ENCODE data around the gene OR2V1. TPM values are rescaled to one million over a fixed set of nuclear protein-coding genes. Genes with fewer than 3 reads are reported as not detected.
"Not testable (repeated sequence)": the region's sequence is repeated elsewhere in the genome, so short reads cannot be mapped to it uniquely, and the experiment has no call there.

OR2V1 gene
- total RNA-seq, 6 donors from 2014 or later = not detected

DNA sequence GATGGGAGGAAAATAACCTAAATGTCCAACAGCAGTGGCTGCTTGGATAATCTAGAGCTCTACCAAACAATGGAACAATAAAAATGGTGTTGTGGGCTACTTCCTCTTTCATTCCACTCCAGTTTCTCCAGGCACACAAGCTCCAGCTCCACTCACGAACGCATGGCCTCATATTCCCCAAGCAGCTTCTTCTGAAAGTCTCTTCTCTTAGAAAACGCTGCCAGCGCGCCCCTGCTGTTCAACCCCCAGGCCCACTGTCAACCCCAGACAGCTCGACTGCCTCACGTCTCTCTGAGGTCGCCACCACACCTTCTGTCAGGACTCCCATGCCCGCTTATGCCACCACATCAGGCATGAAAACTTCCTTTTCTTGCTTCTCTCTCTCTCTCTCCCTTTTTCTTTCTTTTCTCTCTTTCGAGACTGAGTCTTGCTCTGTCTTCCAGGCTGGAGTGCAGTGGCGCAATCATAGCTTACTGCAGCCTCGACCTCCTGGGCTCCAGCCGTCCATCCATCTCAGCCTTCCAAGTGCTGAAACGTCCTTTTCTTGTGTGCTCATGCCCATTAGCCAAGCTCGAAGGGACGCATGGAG lies 32.6 kb upstream of the OR2V1 start:
- WGBS, 2 donors = 40 to 47% methylated on average over 16 of the region's 16 CpGs
- no peaks in the 10 kb centered on the region for H3K9me3 ChIP-seq
- H3K36me3 ChIP-seq = no peaks in the 10 kb centered on the region
- TF ChIP-seq EP300 (IDR thresholded peaks at IDR 0.05) (no peak), POLR2AphosphoS5 (IDR thresholded peaks at IDR 0.05) (no peak), CTCF (IDR thresholded peaks at IDR 0.05) (no peak), POLR2A (IDR thresholded peaks at IDR 0.05) (no peak)
- DNase-seq (no peak), ATAC-seq (ENCODE audit: low FRiP score in 2 of 2) (no peak)
- no peak overlapping the region for H3K4me3 ChIP-seq
- H3K27me3 ChIP-seq = peaks cover 0 to 8% (median 0%) of the 10 kb centered on the region in 4 donors
- peaks cover 0 to 18% (median 3%) of the 10 kb centered on the region in 4 donors for H3K4me1 ChIP-seq
- H3K27ac ChIP-seq = no peak overlapping the region

DNA sequence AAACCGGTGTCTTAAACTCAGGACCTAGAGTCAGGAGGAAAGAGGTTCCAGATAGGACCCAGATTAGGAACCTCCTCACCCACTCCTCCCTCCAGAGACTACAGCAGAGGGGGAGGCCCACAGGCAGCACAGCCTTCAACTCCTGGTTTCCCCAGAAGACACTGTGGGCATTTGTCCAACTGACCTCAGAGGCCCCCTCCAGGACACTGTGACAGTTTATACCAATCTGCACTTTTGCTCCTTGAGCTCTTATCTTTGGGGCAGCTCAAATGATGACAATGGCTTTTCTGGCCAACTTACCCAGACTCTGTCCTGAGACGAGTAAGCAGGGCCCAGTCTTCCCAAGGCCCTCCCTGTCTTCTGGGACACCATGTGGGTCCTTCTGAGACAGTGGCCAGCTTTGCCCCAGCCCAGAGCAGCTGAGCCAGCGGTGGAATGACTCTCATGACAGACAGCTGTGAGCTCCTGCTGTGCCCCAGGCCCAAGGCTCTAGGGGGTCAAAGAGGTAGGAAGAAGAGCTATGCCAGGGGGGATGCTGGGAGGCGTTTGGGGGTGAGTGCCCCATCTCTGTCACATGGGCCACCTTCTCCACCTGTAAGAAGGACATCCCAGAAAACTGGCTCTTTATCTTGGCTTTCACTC lies 30.7 kb upstream of the OR2V1 start:
- H3K9me3 ChIP-seq = no peaks in the 10 kb centered on the region
- H3K27ac ChIP-seq = no peak overlapping the region
- WGBS, 2 donors = 68 to 69% methylated on average over 4 of the region's 4 CpGs
- H3K27me3 ChIP-seq = peaks cover 0 to 5% (median 0%) of the 10 kb centered on the region in 4 donors
- no peaks in the 10 kb centered on the region for H3K36me3 ChIP-seq
- DNase-seq = no peak
- H3K4me3 ChIP-seq = no peak overlapping the region
- TF ChIP-seq CTCF (IDR thresholded peaks at IDR 0.05) = no peak
- TF ChIP-seq POLR2A (IDR thresholded peaks at IDR 0.05) = no peak
- no peak for TF ChIP-seq POLR2AphosphoS5 (IDR thresholded peaks at IDR 0.05)
- no peak for TF ChIP-seq EP300 (IDR thresholded peaks at IDR 0.05)
- peaks cover 0 to 18% (median 3%) of the 10 kb centered on the region in 4 donors for H3K4me1 ChIP-seq
- no peak for ATAC-seq (ENCODE audit: low FRiP score in 2 of 2)

GRCh38 chr5:181160755-181161533 lies 30.0 kb upstream of the OR2V1 start:
- not testable (repeated sequence) for H3K4me3 ChIP-seq, H3K9me3 ChIP-seq, DNase-seq, H3K27ac ChIP-seq, H3K27me3 ChIP-seq, H3K36me3 ChIP-seq
- H3K4me1 ChIP-seq = peaks cover 0 to 18% (median 3%) of the 10 kb centered on the region in 4 donors
- 23 to 34% methylated on average over 8 to 11 of the region's 48 CpGs for WGBS, 2 donors
- peak in 1 of 2 donors; percentile 13 for ATAC-seq (ENCODE audit: low FRiP score in 2 of 2)

- TF ChIP-seq EP300 (IDR thresholded peaks at IDR 0.05) (no peak), POLR2AphosphoS5 (IDR thresholded peaks at IDR 0.05) (no peak), CTCF (IDR thresholded peaks at IDR 0.05) (no peak), POLR2A (IDR thresholded peaks at IDR 0.05) (no peak)
- Histone ChIP-seq H3K9me3 (no peaks in the 10 kb centered on the region), H3K27ac (peak overlapping the region; percentile 14 to 78 (median 62)), H3K36me3 (no peaks in the 10 kb centered on the region), H3K27me3 (peaks cover 0 to 5% (median 0%) of the 10 kb centered on the region in 4 donors), H3K4me1 (peaks cover 0 to 18% (median 3%) of the 10 kb centered on the region in 4 donors), H3K4me3 (peak overlapping the region in 3 of 4 donors; percentile 14 to 28 (median 23))
- DNase-seq = peak in 1 of 2 donors; percentile 64
- peak; percentile 52 to 72 for ATAC-seq (ENCODE audit: low FRiP score in 2 of 2)
- WGBS, 2 donors = 64 to 66% methylated on average over 8 to 18 of the region's 21 CpGs
These were observed 29.3 kb upstream of the OR2V1 start for GRCh38 chr5:181160152-181160754.

Data from upper lobe of left lung (tissue), 6 donors.